Right renal pelvis (tissue), 4 donors: ENCODE data around the gene DENND1A. TPM values are rescaled to one million over a fixed set of nuclear protein-coding genes. Genes with fewer than 3 reads are reported as not detected.
"Not testable (repeated sequence)": the region's sequence is repeated elsewhere in the genome, so short reads cannot be mapped to it uniquely, and the experiment has no call there.

Source experiments
- DNase-seq, 4 donors: peaks; one replicate each; pipeline ENCODE4 v3.0.0-alpha.2; 2013; ENCODE audit warnings: low read depth in 4 of 4, low spot score in 3 of 4, missing footprints in 1 of 4
- polyA plus RNA-seq, 4 donors: library from polyadenylated mRNA; unstranded; fragments of 120-200 nt; gene quantifications; one replicate each; pipeline ENCODE4 v1.2.1, GENCODE V29; 2013; ENCODE audit not compliant: insufficient read length in 4 of 4

DENND1A gene
- polyA plus RNA-seq, 4 donors: 21.3 to 24.4 (median 23.3) TPM

DNA sequence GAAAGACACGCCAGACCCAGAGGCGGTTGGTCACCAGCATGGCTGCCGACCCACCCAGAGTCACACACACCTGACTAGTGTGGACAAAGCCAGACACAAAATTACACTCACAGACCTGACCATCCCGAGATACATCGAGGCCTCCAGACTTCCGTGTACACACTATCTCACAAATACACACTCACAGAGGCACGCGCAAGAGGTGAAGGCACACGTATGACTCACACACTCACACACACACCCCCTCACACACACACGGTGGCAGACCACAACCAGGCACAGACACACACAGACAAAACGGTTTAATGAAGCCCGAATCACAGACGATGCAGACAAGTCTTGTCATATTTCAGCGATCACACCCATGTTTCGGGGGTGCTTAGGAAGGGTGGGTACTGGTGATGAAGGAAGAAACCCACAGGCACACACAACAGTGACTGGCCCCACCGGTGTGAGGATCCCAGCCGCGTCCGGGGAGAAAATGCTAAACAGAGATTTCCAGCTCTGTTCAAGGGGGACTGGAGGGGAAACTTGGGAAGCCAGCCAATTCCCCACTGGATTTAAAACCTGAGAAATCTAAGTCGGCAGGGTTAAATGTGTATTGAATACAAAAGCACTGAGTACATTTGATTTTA is 522.6 kb downstream of the DENND1A start:
- DNase-seq: no peak

DNA sequence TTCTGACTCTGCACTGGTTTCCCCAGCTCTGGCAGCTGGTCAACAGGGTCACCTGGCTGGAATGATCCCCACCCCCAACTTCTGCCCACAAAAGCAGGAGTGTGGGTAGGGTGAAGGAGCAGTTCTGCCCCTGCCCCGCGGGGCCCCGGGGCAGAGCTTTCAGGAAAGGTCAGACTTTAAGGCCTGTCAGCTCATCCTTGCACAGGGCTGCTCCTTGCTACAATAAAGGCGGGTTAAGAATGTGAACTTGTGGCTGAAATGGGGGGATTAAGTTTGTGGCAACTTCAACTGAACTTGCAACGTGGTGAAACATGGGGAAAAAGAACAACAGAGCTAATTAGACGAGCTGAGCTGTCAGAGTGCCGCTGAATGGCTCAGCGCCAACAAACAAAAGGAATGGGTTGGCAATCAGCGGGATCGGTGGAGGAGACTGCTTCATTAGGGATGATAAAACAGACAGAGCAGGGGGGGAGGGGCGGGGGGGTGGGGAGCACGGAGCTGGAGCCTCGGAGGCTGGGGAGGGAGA is 523.2 kb downstream of the DENND1A start:
- DNase-seq: no peak

DNA sequence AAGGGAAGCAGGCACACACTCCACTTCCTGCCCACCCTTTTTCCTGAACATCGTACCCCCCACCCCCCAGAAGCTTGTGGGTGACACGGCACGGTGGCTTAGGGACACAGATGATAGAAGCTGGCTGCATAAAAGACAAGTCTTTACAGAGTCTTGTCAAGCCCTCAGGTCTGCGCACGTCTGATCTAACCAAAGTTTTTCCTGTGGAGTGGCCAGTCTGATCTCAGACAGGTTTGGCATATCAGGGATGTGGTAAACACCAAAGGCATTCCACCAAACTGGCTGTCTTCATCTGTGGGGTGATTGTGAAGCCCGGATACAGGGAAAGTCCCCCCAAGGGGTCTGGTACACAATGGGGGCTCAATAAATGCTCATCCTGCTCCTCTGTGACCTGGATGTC is 523.9 kb downstream of the DENND1A start:
- no peak for DNase-seq

DNA sequence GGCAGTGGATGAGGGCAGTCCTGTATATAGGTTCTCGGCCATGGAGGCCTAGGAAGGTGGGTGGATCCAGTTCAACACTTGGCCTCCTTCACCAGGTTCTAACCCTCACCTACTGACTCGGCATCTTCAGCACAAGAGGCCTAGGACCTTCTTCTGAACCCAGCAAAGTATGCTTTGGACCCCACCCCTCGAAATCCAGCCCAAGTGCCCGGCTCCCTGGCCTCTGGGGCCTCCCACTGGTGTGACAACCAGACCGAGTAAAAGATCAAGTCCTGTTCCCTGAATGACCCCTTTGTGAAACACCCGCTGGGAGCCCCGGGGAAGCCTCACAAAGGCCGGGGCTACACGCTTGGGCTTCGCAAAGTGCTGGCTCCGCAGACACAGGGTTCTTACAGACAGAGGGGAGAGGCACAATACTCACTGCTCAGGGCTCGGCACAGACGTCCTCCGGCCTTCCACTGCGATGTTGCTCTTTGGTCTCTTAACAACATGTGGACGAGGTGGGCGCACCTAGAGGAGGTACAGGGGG is 526.9 kb downstream of the DENND1A start:
- no peak for DNase-seq

DNA sequence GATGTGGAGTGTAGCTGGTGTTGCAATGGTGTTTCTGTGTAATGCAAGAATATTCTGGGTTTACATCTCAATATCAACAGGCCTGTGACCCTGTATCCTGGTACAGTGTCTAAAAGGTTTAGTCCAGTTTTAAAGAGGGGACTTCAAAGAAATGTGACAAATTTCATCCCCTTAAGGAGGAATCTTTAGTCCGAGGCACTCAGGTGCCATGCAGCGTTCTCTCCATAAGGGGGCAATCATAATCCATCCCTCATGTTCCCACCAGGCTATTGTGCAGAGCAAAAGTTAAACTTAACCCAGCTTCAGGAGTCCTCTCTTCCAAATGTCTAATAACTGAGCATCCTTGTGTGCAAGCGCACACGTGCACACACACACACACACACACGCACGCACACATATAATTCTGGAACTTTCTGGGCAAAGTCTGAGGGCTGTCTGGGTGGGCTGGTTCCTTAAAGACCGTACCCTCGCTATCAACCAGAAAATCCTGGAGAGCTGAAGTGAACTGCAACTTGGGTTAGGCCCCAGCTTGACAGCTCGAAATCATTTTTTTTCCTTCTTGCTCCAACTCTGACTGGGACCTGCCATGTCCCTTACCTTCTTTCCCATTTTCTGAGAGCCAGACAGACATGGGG is 527.9 kb downstream of the DENND1A start:
- peak in 1 of 4 donors; percentile 44 for DNase-seq

DNA sequence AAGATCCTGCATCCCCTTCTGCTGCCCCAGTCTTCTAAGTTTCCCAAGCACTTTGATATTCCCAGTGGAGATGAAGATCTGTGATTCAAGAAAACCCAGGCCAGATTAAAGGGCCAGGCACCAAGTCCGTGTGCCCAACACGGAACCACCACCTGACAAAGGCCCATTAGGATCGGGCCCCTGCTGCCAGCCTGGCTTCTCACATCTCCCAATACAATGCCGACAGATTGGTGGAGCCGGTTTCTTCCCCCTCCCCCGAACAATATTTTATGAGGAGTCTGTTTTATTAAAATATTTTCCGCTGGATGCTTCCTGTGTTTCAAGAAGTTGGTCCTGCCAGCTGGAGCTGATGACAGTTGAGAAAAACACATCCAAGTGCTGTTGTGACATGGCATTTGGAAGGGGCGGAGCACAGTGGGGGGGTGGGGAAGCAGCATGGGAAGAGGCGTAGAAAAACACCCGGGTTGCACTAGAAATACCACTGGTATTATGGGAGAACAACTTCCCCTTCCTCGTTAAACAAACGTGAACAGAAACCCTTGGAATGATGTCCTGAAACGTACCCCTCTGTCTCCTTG is 528.9 kb downstream of the DENND1A start:
- no peak for DNase-seq

DNA sequence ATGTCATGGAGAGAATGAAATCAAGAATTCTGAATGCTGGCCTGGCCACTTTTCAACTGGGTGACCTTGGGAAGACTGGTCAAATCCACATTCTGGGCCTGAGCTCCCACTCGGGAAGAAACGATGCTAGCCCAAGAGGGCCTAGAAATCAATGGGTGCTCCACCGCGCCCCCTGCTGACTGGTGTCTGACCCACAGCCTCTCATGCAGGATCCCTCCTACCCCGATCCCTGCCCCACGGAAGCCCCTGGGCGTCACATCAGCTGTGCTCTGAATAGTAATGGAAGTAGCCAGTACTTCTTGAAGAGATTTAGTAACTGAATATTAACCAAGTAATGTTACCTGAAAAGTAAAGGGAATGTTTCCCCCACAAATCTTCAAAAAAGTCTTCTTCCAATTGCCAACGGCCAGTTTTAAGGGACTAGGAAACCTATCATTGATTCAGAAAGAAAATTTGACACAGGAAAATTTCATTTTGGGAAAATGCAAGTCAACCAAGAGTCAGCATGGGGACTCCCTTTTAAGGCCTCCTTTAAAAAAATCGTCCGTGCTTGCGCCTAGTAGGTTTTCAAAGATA is 530.0 kb downstream of the DENND1A start:
- no peak for DNase-seq

DNA sequence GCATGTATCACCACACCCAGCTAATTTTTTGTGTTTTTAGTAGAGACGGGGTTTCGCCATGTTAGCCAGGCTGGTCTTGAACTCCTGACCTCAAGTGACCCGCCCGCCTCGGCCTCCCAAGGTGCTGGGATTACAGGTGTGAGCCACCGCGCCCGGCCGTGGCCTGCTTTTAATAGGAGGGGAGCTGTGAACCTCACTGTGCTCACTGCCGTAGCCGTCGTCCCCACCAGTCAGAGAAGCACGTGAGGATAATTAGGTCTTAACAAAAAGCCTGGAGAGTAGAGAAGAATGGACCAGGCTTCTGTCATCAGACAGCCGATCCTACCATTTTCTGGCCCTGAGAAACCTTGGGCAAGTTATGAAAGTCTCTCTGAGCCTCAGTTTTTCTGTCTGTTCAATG is 531.0 kb downstream of the DENND1A start:
- not testable (repeated sequence) for DNase-seq

DNA sequence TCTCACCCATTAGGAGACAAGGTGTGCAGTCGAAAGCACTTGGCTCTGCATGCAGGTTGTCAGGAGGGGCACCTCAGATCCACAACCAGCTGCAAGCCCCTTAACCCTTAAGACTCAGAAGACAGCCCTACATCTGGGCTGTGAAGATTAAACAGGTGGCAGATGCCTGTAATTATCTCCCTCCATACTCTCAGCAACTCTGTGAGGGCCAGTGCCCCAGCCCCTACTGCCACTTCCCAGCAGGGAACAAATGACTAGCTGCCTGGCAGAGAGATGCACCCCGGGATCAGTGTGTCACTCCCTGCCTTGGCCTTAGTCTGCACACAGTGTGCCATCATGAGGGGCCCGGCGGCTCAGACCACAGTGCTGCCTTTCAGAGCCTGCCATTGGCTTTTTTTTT is 532.0 kb downstream of the DENND1A start:
- DNase-seq: no peak

DNA sequence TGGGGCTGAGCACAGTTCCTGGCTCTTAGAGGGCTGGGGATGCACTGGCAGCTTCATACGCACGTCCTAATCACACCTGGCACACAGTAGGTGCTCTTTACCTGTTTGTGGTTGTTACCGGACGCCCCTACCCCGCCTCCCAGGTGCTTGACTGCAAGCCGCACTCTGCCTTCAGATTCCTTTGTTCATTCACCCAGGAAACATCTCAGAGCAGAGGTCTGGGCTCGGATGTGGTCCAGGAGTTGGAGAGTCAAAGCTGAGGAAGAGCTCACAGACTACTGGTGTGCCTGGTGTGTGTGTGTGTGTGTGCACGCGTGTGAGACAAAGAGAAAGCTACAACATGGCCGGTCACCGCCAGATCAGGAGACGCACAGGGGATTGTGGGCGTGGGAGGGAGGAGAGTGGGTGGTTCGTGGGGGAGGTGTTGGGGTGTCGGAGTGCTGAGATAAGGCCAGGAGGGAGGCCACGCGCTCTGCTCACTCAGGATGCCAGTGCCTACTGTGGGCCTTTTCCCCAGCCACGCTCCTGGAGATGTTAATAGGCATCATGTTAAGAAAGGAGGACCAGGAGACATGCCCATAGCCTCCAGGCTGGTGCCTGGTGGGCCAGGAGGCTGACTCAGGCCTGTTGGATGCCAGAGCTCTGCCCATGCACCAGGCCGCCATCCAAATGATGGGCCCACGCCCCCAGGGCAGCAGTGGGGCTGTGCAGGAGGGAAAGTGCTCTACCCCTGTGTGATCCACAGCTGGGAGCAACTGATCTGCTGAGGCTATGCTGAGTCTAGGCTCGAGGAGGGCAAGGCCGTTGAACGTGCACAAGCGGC is 534.0 kb downstream of the DENND1A start:
- DNase-seq: no peak

DNA sequence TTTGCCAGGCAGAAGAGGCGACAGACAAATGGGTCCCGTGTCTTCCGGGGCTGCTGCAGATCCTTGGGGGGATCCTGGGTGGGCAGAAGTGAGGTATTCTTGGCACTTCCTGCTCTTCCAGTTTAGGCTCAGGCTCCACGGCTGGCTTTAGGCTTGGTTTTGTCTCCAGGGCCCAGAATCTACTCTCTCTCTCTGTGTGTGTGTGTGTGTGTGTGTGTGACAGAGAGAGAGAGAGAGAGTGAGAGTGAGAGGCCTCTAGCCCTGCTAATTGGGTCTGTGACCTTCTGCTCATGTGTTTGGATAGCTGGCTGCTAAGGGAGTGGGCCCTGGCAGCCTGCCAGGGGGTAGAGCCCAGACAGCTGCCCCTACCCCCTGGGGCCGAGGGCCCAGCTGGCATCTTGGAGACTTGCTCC is 534.6 kb downstream of the DENND1A start:
- no peak for DNase-seq

DNA sequence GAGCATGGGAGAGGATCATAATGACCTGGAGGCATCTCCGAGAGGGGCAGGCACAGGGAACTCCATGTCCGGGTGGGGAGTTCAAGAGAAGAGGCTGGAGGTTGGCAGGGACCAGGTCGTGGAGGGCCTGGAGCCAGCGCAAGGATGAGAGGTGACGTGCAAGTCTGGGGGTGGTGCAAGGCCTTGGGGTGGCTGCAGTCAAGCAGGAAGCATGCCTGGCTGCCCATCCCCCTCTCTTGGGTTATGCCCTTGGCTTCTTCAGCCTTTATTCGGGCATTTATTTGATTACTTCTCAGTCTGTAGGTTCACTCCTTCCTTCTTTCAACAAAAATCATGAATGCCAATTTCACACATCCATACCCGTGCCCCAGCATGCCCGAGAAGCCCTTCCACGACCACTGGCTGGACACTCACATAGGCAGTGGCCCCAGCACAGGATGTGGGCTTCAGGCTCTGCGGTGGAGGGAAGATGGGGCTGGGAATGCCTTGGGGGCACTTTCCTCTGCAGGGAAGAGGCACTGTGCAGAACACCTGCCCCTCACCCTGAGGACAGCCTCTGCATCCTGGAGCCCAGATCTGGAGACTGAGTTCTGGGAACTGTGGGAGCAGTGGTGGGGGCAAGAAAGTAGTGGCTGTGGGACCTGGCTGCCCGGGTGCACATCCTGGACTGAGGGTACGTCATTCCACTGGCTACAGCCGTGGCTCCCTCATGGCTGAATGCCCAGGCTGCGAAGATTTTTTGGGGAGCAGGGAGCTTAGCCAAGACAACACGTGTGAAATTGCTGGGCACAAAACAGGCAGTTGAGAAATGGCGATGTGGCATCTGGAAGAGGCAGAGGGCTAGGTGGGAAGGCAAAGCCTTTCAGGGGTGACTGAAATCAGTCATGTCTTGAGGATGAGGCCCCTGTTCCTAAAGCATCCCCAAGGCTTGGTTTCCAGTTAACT is 535.4 kb downstream of the DENND1A start:
- no peak for DNase-seq

DNA sequence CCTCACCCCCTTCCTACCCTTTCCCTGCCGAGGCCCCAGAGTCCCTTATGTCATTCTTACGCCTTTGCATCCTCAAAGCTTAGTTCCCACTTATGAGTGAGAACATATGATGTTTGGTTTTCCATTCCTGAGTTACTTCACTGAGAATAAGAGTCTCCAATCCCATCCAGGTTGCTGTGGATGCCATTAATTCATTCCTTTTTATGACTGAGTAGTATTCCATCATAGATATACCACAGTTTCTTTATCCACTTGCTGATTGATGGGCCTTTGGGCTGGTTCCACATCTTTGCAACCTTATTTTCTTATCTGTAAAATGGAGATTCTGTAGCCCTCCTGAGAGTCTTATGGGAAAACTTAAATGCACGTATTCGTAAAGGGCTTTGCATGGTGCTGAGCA is 537.1 kb downstream of the DENND1A start:
- DNase-seq: no peak

DNA sequence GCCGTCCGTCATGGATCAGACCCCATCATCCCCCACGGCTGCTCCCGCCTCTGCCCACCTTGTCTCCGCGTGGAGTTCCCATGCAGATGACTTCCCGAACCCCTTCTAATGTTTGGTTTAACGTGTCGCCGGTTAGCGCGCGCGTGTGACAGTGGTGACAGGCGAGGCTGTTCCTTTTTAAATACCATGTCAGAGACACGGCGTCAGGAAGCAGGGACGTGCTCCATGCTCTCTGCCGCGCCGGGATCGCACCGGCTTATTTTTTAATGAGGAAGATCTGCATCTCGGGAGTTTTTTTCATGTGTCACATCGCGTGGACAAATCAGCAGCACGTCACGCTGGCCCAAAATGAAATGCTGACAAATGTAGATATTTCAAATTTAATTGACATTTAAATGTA is 538.0 kb downstream of the DENND1A start:
- DNase-seq: no peak

DNA sequence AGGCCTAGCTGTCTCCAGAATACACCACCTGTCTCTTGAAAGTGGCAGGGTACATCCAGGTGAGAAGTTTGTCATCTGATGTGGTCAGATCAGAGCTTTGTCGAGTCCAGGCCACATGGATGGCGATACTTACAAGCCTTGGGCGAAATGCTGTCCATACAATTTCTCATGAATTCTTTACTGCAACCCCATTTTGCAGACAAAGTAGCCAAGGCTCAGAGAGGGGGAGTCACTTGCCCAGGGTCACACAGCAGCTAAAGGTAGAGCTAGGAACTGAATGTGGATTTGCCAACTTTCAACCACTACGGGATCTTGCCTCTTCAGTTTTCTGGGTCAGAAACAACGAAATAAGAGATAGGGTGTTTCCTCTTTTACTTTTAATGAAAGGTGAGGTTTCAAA is 538.7 kb downstream of the DENND1A start:
- DNase-seq: no peak

DNA sequence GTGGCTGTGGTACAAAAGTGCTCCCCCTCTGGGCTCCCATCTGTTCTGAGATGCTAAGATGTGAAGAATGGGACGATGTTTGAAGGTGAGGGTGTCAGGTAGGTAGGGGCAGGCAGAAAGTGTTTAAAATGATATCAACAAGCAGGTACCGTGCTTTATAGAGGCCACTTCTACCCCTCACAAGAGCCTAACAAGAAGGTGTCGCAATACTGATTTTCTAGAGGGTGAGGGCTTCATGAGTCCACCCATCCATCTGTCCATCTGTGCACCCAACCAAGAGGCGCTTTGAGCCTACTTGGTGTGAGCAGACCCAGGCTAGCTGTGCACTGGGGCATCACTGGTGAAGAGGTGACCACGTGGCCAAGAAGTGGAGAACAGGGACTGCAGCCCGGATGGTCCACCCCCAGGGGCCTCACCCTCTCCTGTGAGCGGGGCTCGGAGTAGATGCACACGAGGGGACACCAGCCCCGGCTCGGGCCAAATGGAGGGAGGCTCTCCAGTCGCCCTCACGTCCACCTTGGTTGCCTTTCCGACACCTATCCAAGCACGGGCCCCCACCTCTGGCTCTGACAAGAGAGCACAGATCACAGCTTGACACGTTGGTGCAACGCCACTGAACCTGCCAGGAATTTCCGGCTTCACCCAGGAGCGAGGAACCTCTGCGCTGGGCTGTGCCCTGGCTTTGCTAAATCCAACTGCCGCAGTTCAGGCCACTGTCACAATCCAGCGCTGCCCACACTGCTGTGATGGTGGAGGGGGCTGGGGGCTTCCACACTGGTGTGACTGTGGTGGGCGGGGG is 539.4 kb downstream of the DENND1A start:
- DNase-seq: no peak

DNA sequence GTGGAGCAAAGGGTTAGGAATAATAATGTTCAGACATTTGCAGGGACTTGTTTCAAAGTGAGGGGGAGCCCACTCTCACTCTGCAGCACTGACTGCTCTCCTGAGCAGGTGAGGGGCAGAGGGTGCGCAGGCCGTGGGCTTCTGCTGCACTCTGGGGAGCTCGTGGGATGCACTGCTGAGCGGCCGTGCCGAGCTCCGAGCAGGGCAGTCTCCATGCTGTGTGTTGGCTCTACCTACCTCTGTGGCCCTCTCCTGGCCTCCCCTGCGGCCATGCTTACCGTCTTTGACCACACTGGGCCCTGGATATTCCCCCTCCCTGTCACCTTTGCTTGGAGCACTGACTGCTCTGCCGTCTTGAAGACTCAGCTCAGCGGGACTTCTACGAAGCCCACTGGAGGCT is 540.2 kb downstream of the DENND1A start:
- no peak for DNase-seq

DNA sequence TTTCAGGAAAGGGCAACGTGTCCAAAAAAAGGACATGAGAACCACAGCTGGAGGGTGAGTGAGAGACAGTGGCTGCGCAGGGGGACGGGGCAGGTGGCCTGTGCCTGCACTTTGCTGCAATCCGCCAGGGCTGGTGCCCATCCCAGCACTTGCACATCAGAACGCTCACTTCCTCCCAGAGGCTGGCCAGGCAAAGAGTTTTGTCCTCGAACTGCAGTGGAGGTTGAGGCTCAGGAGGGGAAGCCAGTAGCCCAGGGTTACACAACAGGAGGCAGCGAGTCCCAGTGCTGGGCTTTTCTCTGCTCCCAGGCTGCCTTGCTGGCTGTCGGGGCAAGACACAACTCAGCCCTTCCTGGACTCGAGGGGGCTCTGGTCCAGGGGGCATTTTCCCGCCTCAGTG is 540.9 kb downstream of the DENND1A start:
- no peak for DNase-seq

DNA sequence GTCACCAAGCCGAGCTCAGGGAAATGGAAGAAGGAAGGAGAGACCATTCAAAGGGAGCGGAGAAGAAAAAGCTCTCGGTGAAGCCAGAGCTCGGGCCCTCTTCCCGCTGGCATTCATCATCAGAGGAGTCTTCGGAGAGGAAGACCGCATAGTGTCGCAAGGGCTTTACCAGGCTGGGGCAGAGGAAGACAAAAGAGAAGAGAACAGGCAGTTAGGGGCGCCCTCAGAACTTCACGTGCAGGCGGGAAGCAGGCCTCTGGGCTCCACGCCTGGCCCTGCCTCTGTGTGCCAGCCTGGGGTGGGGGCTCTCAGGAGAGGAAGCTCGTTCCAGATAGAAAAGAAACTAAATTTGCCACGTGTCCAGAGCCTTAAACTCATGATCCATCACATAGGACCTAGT is 542.2 kb downstream of the DENND1A start:
- DNase-seq: no peak
